SHP77 (cell line): ENCODE results near the gene VAV2.
A peak's percentile ranks its signal among the peaks of the same experiment; 100 is the strongest.

Source experiments
- DNase-seq, 2 experiments: peaks; one replicate each; lab custom pipeline; 2025; lab: John Stamatoyannopoulos, UW

The VAV2 gene

DNA sequence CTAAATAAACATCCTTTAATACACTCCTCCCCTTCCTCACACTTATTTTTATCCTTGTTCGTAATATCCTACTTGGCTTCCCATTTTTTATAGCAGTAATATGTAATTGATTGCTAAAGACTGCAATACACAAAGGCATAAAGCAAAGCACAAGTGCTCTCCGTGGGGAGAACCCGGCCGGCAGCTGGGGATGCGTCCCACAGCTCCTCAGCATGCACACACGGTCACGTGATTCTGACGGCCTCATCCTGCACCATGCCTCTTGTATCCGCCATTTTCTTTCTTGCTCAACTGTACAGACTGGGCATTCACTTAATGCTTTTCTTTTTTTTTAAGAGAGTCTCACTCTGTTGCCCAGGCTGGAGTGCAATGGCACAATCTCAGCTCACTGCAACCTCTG is 36.0 kb upstream of the VAV2 start:
- DNase-seq: no peak

DNA sequence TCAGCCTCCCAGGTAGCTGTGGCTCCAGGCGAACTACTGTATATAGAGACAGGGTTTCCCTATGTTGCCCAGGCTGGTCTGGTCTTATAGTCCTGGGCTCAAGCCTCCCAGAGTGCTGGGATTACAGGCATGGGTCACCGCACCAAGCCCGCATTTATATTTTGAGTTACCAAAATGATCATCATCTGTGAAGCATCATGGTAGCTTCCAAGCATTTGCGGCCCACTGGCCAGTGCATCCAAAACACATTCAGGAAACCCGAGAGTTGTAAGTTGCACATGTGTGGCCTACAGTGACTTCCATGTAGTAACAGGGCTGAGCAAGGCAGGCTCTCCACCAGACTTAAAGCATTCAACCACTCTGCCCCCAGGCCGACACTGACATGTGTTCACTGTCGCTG is 35.4 kb upstream of the VAV2 start:
- no peak for DNase-seq

DNA sequence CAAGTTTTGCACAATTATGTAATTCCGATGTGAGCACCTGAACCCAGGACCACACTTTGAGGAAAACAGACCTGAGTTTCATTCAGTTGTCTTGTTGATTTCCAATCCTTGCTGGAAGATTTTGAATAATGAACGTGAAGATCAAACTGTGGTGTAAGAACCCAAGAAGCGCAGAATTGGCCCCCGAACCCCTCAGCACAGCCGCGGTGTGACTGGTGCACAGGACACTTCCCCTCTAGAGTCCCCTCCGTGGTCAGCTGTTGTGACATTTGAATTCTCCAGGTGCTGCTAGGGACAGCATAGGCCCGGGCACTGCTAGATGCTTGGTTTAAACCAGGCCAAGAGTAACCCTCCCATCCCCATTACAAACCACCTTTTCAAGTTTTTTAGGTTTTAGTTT is 34.9 kb upstream of the VAV2 start:
- no peak for DNase-seq

DNA sequence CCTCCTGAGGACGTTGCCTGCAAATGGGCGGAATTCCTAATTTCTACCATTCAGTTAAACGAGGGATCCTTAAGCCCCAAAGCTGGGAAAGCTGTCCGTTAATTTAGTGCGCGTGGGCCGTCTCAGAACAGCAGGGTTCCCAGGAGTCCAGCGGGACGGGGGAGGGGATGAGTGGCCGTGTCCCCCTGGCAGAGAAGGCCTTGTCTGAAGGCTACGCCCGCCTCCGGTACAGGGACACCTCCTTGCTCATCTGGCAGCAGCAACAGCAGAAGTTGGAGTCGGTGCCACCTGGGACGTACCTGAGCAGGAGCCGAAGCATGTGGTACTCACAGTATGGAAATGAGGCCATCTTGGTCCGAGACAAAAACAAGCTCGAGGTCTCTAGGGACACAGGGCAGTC is 34.5 kb upstream of the VAV2 start:
- no peak for DNase-seq

DNA sequence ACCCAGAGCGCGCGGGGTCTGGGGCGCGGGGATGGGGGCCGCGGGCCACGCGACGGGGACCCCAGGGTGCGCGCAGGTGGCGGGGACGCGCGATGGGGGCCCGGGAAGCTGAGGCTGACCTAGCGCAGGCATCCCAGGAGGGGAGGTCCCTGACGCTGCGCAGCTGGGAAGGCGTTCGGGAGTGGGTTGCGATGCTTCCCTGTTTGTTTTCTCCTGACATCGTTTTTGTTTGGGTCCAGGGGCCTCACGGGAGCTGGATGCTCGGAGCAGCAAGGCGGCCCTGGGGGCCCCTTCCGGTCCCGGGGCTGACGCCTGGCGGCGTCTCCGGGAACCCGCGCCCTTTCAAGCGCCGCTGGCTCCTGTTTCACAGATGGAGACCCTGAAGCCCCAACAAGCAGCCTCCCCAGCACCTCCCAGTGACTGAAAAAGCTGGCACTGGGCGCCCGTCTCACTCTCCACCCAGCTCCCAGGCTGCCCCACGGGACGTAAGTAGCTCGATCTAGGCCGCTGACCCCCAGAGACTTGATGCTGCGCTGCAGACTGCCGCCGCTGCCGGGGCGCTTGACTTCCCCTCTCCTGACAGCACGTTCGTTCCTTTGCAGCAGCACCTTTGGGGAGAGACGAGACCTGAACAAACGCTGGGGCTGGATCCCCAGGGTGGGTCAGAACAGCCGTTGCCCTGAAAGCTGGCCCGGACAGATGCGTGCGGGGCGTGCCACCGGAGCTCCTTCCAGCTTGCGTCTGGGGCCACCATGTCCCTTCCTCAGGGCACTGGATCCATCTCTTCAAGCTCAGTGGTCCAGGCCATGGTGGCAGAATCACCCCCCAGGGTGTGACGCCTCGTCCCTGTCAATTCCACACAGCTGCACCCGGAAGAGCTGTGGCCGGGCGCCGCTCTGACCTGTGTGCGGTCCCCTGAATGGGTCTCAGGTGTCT is 33.8 kb upstream of the VAV2 start:
- DNase-seq: peak in 1 of 2 experiments; percentile 34

DNA sequence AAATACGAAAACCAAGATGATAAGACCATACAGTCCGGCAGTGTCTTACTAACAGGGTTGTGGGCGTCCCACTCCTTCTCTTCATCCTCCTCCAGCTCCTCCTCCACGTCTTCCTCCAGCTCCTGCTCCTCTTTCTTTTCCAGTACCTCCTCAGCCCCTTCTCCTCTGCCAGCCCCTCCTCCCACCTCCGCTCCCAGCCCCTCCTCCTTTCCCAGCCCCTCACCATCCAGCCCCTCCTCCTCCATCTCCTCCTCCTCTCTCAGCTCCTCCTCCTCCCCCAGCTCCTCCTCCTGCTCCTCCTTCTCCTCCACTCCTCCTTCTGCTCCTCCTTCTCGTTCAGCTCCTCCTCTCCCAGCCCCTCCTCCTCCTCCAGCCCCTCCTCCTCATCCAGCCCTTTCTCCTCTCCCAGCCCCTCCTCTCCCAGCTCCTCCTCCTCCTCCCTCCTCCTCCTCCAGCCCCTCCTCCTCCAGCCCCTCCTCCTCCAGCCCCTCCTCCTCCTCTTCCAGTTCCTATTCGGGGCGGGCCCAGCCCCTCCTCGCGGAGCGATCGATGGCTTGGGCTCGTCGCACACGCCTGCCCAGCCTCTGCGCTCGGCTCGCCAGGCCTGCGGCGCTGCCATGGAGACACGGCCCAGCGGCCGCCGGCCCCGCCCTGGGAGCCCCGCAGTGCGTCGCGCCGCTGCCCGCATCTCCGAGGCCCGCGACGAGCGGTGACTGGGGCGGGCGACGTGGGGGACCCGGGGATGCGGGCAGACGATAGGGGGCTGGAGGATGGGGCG is 32.9 kb upstream of the VAV2 start, which contains the start of gene BRD3OS:
BRD3OS (plus strand) TSS at position 654 of the 778 bp plus-strand sequence. CDS start 1,267 bp downstream, outside the sequence.
- peak; percentile 94 to 97 for DNase-seq

DNA sequence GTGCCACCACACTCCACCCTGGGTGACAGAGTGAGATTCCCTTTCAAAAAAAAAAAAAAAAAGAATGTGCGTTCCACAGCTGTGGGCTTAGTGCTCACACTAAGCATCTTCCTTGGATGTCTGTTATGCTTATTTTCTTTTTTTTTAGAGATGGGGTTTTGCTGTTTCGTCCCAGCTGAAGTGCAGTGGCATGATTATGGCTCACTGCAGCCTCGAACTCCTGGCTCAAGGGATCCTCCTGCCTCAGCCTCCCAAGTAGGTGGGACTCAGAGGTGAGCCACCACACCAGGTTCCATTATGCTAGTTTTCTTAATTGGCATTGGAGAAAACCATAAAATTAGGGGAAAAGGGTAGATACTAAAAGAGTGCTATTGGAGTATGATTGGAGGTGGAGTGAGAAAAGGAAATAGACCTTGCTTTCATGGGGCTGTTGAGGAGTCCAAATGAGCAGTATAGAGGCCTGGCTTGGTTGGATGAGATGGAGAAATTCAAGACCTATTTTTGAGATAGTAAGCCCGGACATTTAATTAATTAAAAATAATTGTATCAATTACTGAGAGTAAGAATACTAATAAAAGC is 32.2 kb upstream of the VAV2 start:
- DNase-seq: no peak

DNA sequence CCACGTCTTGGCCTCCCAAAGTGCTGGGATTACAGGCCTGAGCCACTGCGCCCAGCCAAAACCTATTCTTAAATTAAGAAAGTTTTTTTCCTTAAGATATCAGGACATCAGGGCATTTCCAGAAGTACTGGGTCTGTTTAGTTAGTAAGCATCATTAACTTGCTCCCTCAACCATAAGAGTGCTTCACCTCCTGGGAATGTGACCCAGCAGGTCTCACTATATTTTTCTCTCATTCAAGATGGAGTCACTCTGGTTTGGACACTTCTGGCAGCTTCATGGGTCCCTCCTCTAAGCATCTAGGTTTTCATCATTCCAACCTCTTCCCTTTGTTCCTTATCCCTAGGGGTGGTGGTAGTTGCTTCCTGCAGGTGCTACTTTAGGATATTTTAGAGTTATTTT is 22.8 kb upstream of the VAV2 start:
- DNase-seq: no peak

DNA sequence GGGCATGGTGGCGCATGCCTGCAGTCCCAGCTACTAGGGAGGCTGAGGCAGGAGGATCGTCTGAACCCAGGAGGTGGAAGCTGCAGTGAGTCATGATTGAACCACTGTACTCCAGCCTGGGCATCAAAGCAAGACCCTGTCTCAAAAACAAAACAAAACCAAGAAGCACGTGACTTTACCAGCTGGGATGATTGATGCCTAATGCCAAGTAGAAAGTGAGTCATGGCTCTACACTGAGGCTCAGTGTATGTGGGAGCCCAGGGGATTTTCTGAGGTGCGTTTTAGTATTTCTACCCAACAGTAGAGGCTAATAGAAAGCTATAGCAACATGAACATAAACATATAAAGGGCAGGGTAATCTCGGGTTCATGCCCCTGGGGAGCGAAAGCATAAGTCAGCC is 19.3 kb upstream of the VAV2 start:
- DNase-seq: no peak

DNA sequence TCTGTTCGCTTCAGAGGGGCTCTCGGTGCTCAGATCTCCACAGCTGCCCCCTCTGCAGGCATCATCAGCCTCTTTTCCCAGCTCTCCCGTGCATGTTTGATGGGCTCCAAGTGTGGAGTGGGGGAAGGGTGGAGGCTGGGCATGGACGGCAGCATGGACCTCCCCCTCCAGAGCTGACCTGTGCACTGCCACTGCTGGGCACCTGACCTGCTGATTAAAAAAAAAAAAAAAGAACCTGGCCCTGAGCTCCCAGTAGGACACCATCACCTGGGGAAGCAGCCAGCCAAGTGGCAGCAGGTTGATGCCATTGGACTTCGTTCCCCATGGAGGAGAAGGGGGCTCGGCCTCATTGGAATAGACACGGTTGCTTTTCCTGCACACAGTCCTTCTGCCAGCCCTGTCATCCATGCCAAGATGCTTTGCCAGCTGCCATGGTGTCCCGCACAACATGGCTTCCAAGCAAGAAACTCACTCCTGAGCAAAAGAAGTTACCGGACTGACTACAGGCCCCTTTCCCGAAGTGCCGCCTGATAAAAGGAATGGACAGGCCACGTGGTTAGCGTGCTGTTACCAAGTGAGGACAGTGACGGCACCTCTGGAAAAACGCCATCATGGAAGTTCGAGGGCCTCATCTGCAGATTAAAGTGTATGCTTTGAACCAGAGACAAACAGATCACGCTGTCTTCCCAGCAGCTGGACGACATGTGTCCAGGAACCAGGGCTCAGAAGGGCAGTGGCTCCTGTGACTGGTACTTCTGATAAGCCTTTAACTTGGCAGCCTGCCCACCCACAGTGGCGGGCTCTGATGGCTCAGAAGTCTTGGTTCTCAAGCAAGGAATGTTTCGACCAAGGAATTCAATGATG is 18.4 kb upstream of the VAV2 start:
- peak in 1 of 2 experiments; percentile 5 for DNase-seq

DNA sequence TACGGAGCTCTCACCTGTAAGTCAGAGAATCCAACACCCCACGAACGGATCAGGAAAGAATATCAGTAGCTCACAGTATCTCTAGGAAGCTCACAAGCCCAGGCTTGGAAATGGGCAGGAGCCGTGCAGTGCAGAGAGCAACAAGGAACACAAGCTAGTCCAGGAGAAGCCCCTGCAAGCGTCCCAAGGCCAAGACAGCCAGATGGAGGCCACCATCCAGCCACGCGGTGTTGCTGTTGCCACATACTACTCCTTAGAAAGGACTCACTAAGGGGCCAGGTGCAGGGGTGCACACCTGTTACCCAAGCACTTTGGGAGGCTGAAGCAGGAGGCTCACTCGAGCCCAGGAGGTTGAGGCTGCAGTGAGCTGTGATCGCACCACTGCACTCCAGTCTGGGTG is 15.4 kb upstream of the VAV2 start:
- no peak for DNase-seq

DNA sequence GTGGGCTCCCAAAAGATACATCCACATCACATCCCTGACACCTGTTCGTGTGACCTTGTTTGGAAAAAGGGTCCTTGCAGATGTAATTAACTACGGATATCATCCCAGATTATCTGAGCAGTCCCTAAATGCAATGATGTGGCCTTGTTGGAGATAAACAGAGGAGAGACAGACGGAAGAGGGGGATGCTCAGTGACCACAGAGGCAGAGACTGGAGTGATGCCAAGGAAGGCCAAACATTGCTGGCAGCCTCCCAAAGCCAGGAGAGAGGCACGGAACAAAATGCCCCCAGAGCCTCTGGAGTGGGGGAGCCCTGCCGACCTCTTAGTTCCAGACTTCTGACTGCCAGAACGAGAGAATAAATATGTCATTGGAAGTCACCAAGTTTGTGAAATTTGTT is 15.0 kb upstream of the VAV2 start:
- DNase-seq: peak in 1 of 2 experiments; percentile 28

DNA sequence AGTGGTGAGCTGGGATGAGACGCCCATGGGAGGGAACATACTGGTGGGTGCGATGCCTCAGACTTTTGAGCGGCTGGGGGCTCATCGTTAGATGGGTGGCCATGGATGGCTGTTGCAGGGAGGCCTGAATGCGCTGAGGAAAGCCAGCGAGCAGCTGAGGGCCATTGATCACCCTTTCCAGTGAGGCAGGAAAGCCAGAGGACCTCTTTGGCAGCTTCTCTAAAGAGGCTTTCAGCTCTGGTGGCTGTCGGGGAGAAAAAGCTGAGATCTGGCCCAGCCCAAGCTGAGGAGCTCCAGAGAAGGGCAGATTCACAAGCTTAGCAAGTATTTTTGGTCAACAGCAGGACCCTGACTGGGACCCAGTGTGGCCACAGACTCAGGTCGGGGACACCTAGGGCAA is 13.3 kb upstream of the VAV2 start:
- DNase-seq: no peak

DNA sequence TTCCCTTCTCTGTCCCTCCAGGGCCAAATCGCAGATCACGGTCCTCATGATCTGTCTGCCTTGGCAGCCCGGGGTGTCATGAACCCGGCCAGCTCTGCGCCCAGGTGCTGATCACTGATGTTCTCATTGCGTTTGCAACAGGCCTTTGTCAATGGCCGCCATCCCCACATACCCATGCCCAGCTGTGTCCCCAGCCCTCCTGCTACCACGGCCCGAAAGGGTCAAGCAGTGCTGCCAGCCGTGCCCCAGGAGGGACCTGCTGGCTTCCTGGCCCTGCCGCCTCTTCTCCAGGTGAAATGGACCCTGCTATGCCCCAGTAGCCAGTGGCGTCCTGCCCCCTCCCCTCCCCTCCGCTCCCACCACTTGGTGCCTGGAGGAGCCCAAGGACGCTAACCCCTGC is 12.8 kb upstream of the VAV2 start:
- no peak for DNase-seq

DNA sequence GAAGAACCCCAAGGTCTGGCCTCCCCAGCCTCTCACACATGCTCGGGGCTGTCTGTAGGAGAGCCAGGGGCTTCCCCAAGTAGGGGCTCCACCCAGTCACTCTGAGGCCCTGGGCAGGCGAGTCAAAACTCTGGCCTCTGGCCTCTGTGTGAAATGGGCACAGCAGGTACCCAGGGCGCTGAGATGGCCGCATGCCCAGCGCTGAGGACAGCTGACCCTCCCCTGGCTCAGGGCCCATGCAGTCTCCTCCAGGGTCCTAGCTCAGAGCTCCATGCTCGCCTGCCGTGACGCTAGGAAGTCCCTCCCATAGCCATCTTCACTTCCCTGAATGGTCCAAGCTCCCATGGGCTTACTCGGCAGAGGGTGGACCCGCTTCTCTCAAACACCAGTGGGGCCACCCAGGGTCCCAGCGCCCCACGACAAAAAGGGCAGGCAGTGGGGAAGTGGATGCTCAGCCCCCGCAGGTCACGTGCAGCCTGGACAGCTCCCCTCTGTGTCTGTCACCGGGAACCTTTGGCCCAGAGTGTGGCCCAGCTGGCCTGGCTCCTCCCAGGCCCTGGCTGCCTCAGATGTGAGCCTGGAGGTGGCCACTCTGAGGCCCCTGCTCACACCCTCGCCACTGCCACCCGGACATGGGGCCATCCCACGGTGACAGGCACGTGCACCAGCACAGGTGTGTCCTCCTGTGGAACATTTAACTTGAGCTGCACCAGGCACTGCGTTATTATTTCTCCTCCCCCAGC is 12.2 kb upstream of the VAV2 start:
- no peak for DNase-seq

DNA sequence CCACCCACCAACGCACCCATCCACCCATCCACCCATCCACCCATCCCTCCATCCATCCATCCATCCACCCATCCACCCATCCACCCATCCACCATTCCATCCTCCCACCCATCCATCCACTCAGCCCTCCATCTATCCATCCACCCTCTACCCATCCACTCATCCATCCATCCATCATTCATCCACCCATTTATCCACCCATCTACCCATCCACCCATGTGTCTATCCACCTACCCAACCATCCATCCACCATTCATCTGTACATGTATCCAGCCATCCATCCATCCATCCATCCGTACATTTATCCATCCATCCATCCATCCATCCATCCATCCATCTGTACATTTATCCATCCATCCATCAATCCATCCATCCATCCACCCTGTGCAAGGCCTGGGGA is 11.1 kb upstream of the VAV2 start:
- no peak for DNase-seq

DNA sequence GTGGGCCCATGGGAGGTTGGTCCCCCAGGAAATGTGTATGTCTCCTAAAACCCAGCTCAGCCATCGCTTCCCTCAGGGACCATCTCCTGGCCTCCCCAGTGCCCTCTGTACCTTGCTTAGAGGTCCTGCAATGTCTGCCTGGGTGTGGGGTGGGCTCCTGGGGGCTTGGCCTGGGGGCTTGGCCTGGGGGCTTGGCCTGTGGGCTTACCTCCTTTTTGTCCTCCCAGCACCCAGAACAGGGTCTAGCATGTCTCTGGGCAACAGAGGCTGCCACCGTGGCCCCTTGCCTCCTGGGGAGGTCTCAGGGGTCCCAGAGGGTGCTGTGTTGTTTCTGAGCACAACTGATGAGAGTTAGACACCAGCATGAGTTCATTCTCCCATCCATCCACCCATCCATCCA is 10.7 kb upstream of the VAV2 start:
- no peak for DNase-seq

DNA sequence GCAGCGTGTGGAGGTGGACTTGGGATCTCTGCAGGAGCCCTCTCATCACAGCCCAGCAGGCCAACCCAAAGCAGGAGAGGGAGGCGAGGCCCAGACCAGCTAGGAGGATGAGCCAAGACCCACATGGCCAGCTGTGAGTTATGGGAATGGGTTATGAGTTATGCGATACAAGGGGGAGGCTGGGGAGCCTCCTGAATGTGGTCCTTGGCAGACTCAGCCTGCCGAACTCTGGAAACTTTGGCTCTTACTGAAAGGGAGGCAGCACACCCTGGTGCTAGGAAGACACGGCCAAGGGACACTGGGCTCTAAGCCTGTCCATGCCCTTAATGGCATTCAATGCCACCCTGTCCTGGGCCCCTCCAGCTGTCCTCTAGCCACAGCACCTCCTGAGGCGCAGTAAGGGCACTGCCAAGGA is 7.7 kb upstream of the VAV2 start:
- DNase-seq: no peak

DNA sequence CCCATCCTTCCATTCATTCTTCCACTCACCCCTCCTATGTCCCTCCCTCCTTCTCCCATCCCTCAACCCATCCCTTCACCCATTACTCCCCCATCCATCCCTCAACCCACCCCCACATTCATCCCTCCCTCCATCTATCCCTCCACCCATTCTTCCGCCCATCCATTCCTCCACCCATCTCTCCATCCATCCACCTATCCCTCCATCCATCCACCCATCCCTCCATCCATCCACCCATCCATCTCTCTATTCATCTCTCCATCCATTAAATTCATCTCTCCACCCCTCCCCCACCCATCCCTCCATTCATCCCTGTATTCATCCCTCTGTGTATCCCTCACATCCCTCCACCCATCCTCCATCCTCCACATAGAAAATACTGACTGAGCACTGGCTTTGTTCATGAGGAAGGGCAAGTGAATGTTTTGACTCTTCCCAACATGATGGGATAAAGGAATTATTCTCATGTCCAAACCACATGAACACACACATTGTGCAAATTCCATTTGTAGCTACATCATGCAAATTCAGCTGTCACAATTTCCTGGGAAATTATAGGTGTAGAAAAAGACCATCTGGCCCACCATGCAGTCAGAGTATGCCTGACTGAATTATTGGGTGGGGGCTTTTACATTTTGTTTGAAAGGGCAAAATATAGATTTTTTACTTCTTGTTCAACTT is 6.9 kb upstream of the VAV2 start:
- DNase-seq: no peak

DNA sequence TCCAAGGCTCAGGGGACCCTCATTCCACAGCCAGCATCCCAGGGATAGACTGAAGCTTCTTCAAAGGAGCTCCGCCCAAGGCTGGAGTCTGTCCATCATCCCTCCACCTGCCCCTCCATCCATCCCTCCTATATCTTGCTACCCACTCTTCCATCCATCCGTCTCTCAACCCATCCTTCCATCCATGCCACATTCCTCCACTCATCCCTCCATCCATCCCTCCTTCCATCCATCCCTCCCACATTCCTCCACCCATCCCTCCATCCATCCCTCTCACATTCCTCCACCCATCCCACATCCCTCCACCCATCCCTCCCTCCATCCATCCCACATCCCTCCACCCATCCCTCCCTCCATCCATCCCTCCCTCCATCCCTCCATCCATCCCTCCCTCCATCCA is 5.5 kb upstream of the VAV2 start:
- no peak for DNase-seq
